Osteocyte (in vitro differentiated cells): ENCODE results near the gene UPP1. TPM values are rescaled to one million over a fixed set of nuclear protein-coding genes. Genes with fewer than 3 reads are reported as not detected.

Source experiments
- DNase-seq: peaks from one replicate; pipeline ENCODE4 v3.0.0; 2021; ENCODE audit warnings: mixed read lengths; ENCODE audit not compliant: unreplicated experiment; ENCODE audit errors: extremely low spot score
- H3K27ac Mint-ChIP-seq: one replicate; pipeline ENCODE4 v1.8.0; 2021; ENCODE audit warnings: mild to moderate bottlenecking, mixed read lengths; ENCODE audit not compliant: unreplicated experiment
- H3K27me3 Mint-ChIP-seq: one replicate; pipeline ENCODE4 v1.8.0; 2021; ENCODE audit warnings: mixed read lengths; ENCODE audit not compliant: unreplicated experiment
- H3K36me3 Mint-ChIP-seq: one replicate; pipeline ENCODE4 v1.8.0; 2021; ENCODE audit warnings: mixed read lengths; ENCODE audit not compliant: unreplicated experiment
- H3K4me1 Mint-ChIP-seq: one replicate; pipeline ENCODE4 v1.8.0; 2021; ENCODE audit warnings: mixed read lengths; ENCODE audit not compliant: unreplicated experiment
- H3K4me3 Mint-ChIP-seq: one replicate; pipeline ENCODE4 v1.8.0; 2021; ENCODE audit warnings: mild to moderate bottlenecking, moderate library complexity, mixed read lengths; ENCODE audit not compliant: unreplicated experiment
- H3K9me3 Mint-ChIP-seq: one replicate; pipeline ENCODE4 v1.8.0; 2021; ENCODE audit warnings: mixed read lengths; ENCODE audit not compliant: unreplicated experiment
- CTCF ChIP-seq: fragments of 200-600 bp; sonication (generic); IDR thresholded peaks from 2 replicates; pipeline ENCODE4 v1.5.0; 2021; ENCODE audit warnings: antibody characterized with exemption, mild to moderate bottlenecking, moderate library complexity
- total RNA-seq: library from RNA; stranded (reverse); gene quantifications from 2 replicates; pipeline ENCODE4 v1.2.1, GENCODE V29; 2021

UPP1 gene
- total RNA-seq, 1 donor from 2014 or later: 27.3 TPM

- Mint-ChIP-seq H3K9me3 (peaks cover 15% of the 10 kb centered on the region), H3K4me3 (no peak overlapping the region), H3K36me3 (peaks cover 6% of the 10 kb centered on the region), H3K27ac (no peak overlapping the region), H3K4me1 (no peaks in the 10 kb centered on the region), H3K27me3 (no peaks in the 10 kb centered on the region)
- no peak for TF ChIP-seq CTCF
- no peak for DNase-seq
Measured at GRCh38 chr7:48053736-48054135, 35.3 kb upstream of the UPP1 start.

GRCh38 chr7:48058990-48059389 is 30.1 kb upstream of the UPP1 start:
- no peaks in the 10 kb centered on the region for H3K4me1 Mint-ChIP-seq
- no peaks in the 10 kb centered on the region for H3K27me3 Mint-ChIP-seq
- no peak for DNase-seq
- no peak overlapping the region for H3K4me3 Mint-ChIP-seq
- H3K9me3 Mint-ChIP-seq: peaks cover 26% of the 10 kb centered on the region
- H3K36me3 Mint-ChIP-seq: peaks cover 13% of the 10 kb centered on the region
- no peak overlapping the region for H3K27ac Mint-ChIP-seq
- no peak for TF ChIP-seq CTCF

GRCh38 chr7:48059706-48060105 is 29.4 kb upstream of the UPP1 start:
- Mint-ChIP-seq H3K4me3 (no peak overlapping the region), H3K27me3 (no peaks in the 10 kb centered on the region), H3K4me1 (no peaks in the 10 kb centered on the region), H3K9me3 (peaks cover 33% of the 10 kb centered on the region), H3K27ac (no peak overlapping the region), H3K36me3 (peaks cover 14% of the 10 kb centered on the region)
- DNase-seq: no peak
- TF ChIP-seq CTCF: no peak

DNA sequence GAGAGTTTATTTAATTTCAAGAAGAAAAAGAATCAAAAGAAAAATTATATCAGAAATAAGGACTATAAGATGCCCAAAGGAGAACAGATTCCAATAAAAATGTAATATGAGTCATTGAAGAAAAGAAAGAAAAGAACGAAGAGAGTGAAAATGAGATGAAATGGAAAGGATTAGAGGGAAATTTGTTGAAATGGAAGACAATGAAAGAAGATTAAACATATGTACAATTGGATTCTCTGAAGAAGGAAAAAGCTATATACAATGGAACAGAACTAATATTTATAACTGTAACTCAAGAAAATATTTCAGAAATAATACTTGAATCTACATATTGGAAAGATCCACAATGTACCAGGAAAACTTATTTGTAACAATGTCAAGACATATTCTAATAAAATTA is 25.1 kb upstream of the UPP1 start:
- H3K4me1 Mint-ChIP-seq: no peaks in the 10 kb centered on the region
- no peaks in the 10 kb centered on the region for H3K27me3 Mint-ChIP-seq
- H3K36me3 Mint-ChIP-seq: peaks cover 12% of the 10 kb centered on the region
- DNase-seq: no peak
- H3K9me3 Mint-ChIP-seq: peaks cover 19% of the 10 kb centered on the region
- no peak for TF ChIP-seq CTCF
- no peak overlapping the region for H3K27ac Mint-ChIP-seq
- H3K4me3 Mint-ChIP-seq: no peak overlapping the region

DNA sequence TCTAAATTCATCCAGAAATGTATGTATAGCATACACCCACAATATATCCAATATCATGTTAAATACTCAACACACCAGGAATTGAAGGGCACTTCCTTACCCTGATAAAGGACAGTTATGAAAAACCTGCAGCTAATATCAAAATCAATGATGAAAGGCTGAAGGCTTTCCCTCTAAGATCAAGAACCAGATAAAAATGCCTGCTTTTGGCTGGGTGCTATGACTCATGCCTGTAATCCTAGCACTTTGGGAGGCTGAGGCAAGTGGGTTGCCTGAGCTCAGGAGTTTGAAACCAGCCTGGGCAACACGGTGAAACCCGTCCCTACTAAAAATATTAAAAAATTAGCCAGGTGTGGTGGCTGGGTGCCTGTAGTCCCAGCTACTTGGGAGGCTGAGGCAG is 21.6 kb upstream of the UPP1 start:
- Mint-ChIP-seq H3K27ac (no peak overlapping the region), H3K9me3 (peaks cover 28% of the 10 kb centered on the region), H3K4me3 (no peak overlapping the region), H3K36me3 (peaks cover 14% of the 10 kb centered on the region), H3K4me1 (no peaks in the 10 kb centered on the region), H3K27me3 (no peaks in the 10 kb centered on the region)
- no peak for TF ChIP-seq CTCF
- DNase-seq: no peak
